Measurements from ENCODE around the gene COL2A1.

GRCh38 chr12:47941475-47941780 lies 62.8 kb downstream of the COL2A1 start:
- no peak for TF ChIP-seq CTCF (IDR thresholded peaks at IDR 0.05 in 2 of 3, conservative IDR thresholded peaks at IDR 0.05 in 1 of 3; ENCODE audit: insufficient read depth in 2 of 3, low read depth in 1 of 3, low read length in 3 of 3)
- TF ChIP-seq MAFF (IDR thresholded peaks at IDR 0.05; ENCODE audit: low read length) = no peak
- TF ChIP-seq ZNF347 (CRISPR knock-in tag; IDR thresholded peaks at IDR 0.05; ENCODE audit: low read depth) = no peak
- TF ChIP-seq, protein P1, sequence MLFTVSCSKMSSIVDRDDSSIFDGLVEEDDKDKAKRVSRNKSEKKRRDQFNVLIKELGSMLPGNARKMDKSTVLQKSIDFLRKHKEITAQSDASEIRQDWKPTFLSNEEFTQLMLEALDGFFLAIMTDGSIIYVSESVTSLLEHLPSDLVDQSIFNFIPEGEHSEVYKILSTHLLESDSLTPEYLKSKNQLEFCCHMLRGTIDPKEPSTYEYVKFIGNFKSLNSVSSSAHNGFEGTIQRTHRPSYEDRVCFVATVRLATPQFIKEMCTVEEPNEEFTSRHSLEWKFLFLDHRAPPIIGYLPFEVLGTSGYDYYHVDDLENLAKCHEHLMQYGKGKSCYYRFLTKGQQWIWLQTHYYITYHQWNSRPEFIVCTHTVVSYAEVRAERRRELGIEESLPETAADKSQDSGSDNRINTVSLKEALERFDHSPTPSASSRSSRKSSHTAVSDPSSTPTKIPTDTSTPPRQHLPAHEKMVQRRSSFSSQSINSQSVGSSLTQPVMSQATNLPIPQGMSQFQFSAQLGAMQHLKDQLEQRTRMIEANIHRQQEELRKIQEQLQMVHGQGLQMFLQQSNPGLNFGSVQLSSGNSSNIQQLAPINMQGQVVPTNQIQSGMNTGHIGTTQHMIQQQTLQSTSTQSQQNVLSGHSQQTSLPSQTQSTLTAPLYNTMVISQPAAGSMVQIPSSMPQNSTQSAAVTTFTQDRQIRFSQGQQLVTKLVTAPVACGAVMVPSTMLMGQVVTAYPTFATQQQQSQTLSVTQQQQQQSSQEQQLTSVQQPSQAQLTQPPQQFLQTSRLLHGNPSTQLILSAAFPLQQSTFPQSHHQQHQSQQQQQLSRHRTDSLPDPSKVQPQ (CRISPR knock-in tag; IDR thresholded peaks at IDR 0.05; ENCODE audit: borderline replicate concordance) = no peak
- TF ChIP-seq KHSRP (IDR thresholded peaks at IDR 0.05) = no peak
- no peak for TF ChIP-seq BHLHE40 (IDR thresholded peaks at IDR 0.05; ENCODE audit: low read length)
- no peak for TF ChIP-seq HDAC2 (IDR thresholded peaks at IDR 0.05)
- no peak for TF ChIP-seq L3MBTL2 (IDR thresholded peaks at IDR 0.05)
- no peak for TF ChIP-seq MYC (IDR thresholded peaks at IDR 0.05; ENCODE audit: low read depth, low read length)
- no peak for TF ChIP-seq MYC (CRISPR knock-in tag; IDR thresholded peaks at IDR 0.05; ENCODE audit: borderline replicate concordance, low read depth)
- no peak for TF ChIP-seq KAT7 (CRISPR knock-in tag; IDR thresholded peaks at IDR 0.05; ENCODE audit: borderline replicate concordance)
